H1 (cell line): ENCODE results near the gene CARD11. TPM values are rescaled to one million over a fixed set of nuclear protein-coding genes. Genes with fewer than 3 reads are reported as not detected.

Experiments used
- HDAC6 ChIP-seq: IDR thresholded peaks from one replicate; pipeline ENCODE4 v1.7.1; 2012; ENCODE audit warnings: low read depth, mild to moderate bottlenecking, inconsistent platforms, low read length, moderate library complexity
- JUN ChIP-seq: IDR thresholded peaks from 2 replicates; pipeline ENCODE4 v1.6.1; 2011; ENCODE audit warnings: low read depth, mild to moderate bottlenecking, improper control_type of control experiment, low read length
- MAFK ChIP-seq: IDR thresholded peaks from 2 replicates; pipeline ENCODE4 v1.6.1; 2012; ENCODE audit warnings: low read depth, mild to moderate bottlenecking, improper control_type of control experiment, low read length
- polyA plus RNA-seq, 7 experiments: library from polyadenylated mRNA; depleted of rRNA in 3 of 7; stranded (reverse) in 5 of 7; unstranded in 2 of 7; fragments of >200 nt in 5 of 7; fragments of 200-250 nt in 2 of 7; gene quantifications; 1 replicate in 5 of 7; 2 replicates in 1 of 7; 4 replicates in 1 of 7; pipeline versions ENCODE4 v1.2.1 to v1.2.3, GENCODE V29; 2011 to 2013; ENCODE audit warnings: missing spikeins in 2 of 7, mixed read lengths in 2 of 7
- total RNA-seq: library from RNA; stranded (reverse); fragmentation: NEBNext Ultra II Directional; extraction: Animal tissue kit (Norgen Biotek cat#: 25700); gene quantifications from 2 replicates; pipeline ENCODE4 v1.2.1, GENCODE V29; 2021

The CARD11 gene
- total and polyA plus RNA-seq, 2 of the 8 experiments (the other 6 are each of a cell fraction or from before 2014, with no cell fraction given), result 12.6 to 29.8 TPM

GRCh38 chr7:2920041-2920440 lies 123.6 kb downstream of the CARD11 start (continued):
- TF ChIP-seq HDAC6 (no peak), MAFK (no peak), JUN (no peak)
